ENCODE results near the gene CAPZA3.
"Not testable (repeated sequence)": the region's sequence is repeated elsewhere in the genome, so short reads cannot be mapped to it uniquely, and the experiment has no call there.

The CAPZA3 gene

GRCh38 chr12:18752280-18752920, 14.5 kb downstream of the CAPZA3 start:
- Histone ChIP-seq H3K27ac (no peak overlapping the region), H3K4me3 (no peak overlapping the region)

- H3K27ac ChIP-seq = no peak overlapping the region
Observed at GRCh38 chr12:18752947-18753346, 15.0 kb downstream of the CAPZA3 start.

GRCh38 chr12:18753481-18754123, 15.7 kb downstream of the CAPZA3 start:
- no peak overlapping the region for H3K4me3 ChIP-seq
- H3K27ac ChIP-seq = no peak overlapping the region

More at GRCh38 chr12:18752947-18753346, 15.0 kb downstream of the CAPZA3 start:
- no peak overlapping the region for H3K4me3 ChIP-seq

GRCh38 chr12:18754124-18754707, 16.3 kb downstream of the CAPZA3 start:
- Histone ChIP-seq H3K4me3 (no peak overlapping the region), H3K27ac (no peak overlapping the region)

GRCh38 chr12:18755341-18755740, 17.4 kb downstream of the CAPZA3 start:
- no peak overlapping the region for H3K4me3 ChIP-seq
- H3K27ac ChIP-seq = no peak overlapping the region

- H3K4me3 ChIP-seq, H3K27ac ChIP-seq: not testable (repeated sequence)
Observed at GRCh38 chr12:18766479-18766878, 28.6 kb downstream of the CAPZA3 start.

- H3K4me3 ChIP-seq = no peak overlapping the region
- H3K27ac ChIP-seq = no peak overlapping the region
Observed at GRCh38 chr12:18782827-18783226, 44.9 kb downstream of the CAPZA3 start.

GRCh38 chr12:18785465-18785864, 47.5 kb downstream of the CAPZA3 start:
- H3K4me3 ChIP-seq, H3K27ac ChIP-seq: not testable (repeated sequence)
